ENCODE data around the gene SMG6.
A peak's percentile ranks its signal among the peaks of the same experiment; 100 is the strongest.
"Not testable (repeated sequence)": the region's sequence is repeated elsewhere in the genome, so short reads cannot be mapped to it uniquely, and the experiment has no call there.

SMG6 gene

GRCh38 chr17:2259769-2260536, 43.6 kb downstream of the SMG6 start:
- DNase-seq, result peak; percentile 37

GRCh38 chr17:2258830-2259229, 44.8 kb downstream of the SMG6 start:
- not testable (repeated sequence) for DNase-seq

GRCh38 chr17:2253768-2254406, 49.7 kb downstream of the SMG6 start:
- no peak for DNase-seq

GRCh38 chr17:2253362-2253761, 50.2 kb downstream of the SMG6 start:
- no peak for DNase-seq

DNA sequence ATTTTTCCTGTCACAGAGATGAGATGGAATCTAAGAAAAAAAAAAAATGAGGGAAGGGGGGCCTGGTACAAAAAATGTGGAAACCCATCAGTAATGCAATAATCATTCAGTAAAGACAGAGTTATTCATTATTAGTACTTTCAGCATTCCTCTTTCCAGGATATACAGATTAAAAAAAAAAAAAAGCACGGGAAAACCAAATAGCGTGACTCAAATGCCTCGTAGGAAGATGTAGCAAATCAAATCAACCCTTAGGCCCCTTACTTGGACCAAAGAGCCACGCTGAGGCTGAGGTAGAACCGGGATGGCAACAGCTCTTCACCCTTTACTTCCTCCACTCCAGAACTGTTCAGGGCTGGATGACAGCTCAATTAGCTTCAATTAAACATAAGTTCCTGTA, 52.5 kb downstream of the SMG6 start:
- DNase-seq, result no peak

DNA sequence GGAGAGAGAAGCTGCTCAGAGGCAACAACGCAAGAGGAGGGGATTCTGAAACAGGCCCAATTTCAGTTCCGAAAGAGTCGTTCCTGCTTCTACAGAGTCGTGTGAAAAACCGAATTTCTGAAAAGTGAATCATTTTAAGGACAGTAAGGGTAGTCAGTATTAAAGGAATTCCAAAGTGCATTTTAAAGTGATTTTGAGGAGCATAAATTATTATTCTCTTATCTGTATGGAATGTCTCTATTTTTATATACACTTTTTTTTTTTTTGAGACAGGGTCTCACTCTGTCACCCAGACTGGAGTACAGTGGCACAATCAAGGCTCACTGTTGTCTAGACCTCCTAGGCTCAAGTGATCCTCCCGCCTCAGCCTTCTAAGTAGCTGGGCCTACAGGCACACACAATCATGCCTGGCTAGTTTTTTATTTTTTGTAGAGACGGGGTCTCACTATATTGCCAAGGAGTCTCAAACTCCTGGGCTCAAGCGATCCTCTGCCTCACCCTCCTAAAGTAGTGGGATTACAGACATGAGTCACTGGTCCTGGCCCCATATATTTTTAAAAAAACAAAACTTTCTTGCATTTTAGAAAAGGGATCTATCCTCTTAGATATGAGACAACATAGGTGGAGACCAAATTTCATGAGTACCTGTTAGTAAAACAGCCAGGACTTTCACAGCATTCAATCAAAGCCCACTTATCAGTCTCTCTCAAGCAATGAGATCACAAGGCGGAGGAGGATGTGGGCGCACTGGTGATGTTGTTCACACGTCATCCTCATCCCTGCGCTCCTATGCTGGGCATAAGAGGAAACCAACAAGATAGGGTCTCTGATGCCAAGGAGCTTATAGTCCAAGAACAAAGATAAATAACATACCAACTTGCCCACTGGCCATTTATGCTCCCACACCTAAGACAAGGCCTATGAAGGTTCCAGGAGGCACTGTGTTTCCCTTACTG, 53.2 kb downstream of the SMG6 start:
- DNase-seq, result no peak

GRCh38 chr17:2247005-2247404, 56.6 kb downstream of the SMG6 start:
- DNase-seq, result no peak

- peak; percentile 71 for DNase-seq
Measured at GRCh38 chr17:2244545-2245525, 58.8 kb downstream of the SMG6 start.

GRCh38 chr17:2243953-2244352, 59.6 kb downstream of the SMG6 start:
- no peak for DNase-seq

DNA sequence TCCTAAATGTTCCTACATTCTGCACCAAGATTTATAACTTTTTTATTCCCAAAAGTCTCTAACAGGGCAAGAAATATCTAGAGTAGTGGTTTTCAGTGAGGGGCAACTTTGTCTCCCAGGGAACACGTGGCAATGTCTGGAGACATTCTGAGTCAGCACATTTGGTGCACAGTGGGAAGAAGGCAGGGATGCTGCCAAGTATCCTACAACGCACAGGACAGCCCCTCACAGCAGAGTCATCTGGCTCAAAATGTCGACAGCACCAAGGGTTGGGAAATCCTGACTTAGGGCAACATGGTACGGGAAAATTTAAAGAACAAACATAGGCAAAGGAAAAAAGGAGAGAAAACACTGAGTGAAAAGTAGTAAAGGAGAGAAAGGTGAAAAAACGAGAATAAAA, 61.8 kb downstream of the SMG6 start:
- DNase-seq, result no peak

DNA sequence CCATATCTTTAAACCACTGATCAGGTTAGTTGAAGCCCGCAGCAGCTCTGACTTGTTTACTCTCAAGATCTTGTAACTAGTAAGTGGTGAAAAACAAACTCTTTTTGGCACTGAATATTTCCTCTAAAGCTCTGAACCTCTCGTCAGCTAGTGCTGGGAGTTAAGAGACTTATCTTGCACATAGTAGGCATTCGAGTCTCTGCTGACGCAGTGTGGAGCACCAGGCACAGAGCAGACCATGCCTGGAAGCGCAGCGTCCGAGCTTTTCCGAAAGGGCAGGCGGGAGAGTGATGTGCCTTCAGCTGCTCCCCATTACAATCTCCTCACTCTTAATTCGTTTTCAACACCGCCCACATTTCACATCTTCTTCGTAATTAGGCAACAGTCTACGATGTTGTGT, 63.0 kb downstream of the SMG6 start:
- no peak for DNase-seq

GRCh38 chr17:2239882-2240430, 63.6 kb downstream of the SMG6 start:
- DNase-seq, result no peak

DNA sequence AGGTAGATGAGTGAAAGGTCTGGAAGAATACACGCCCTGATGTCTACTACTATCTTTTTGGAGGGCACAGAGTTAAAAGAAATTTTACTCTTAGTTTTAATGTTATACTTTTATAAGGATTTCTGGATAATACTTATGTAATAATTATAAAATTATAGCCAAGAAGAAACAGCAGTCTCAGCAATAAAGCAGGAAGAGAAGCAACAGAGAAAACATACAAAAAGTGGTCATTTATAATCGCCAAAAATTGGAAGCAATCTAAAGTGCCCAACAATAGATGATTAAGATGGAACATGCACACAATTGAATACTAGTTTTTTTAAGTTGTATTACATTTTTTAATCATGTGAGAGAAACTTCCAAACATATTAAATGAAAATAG, 64.4 kb downstream of the SMG6 start:
- DNase-seq, result no peak

DNA sequence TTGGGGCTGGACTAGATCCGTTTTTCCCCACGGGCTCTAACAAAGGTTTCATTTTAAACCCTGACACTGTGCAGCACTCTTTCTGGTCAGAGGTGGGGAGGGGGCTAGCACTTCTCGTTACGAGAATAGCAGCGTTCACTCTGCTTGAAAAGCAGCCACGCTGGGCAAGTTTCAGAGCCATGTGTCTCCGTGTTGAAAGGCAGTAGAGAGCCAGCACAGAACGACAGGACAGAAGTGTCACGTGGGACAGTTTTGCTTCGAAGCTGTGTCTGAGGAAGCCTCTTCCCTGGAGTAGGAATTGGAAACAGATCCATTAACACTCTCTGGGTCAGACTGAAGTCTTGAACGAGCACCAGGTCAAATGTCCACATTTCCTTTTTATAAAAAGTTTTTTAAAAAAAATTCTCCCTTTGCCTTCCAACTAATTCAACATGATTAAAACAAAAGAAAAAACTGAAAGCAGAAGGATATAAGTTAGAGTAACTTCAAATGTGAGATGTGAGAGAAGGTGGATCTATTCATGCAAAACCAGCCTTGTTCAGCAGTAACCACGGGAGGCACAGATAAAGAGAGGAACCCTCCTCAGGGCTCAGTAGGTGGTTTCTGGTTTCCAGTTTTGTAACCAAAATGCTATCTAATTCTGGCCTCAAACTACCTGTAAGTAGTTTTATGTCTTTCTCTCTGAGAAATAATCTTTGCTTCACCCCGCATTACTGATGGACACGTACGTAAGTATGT, 65.0 kb downstream of the SMG6 start:
- DNase-seq, result no peak

DNA sequence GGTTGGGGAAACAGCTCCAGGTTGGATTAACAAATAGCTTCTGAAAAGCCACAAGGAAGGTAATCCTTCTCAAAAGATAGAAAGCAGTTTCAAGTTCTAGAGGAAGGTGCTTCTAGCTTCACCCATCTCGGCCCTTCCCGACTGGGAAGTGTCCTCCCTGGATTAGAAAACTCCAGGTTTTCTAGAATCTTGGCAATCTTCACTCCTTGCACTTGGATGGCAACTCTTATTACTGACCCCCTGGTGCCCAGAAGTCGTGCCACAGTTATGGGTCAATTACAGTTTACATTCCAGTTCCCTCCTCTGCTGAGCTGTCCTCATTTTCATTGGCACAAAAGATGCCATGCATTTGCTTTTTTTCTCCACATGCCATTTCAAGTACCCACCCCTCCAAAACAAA, 65.6 kb downstream of the SMG6 start:
- no peak for DNase-seq

DNA sequence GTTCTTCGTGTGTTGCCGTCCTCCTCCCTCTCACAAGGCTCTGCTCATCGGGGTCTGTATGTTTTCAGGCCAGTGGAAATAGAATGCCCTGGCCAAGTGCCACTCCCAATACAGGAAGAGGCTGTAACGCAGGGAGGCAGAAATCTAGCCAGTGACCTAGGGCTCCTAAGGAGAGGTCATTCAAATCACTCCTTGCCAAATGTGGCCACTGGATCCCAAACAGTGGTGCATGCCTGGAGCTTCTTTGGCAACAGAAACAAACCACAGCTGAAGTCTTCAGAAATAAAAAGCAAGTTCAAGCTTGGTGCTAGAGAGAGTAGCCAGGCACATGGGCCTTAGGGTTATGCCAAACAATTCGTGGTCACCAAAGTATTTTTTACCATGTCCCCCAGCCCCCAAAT, 66.1 kb downstream of the SMG6 start:
- no peak for DNase-seq

- DNase-seq, result no peak
Measured at GRCh38 chr17:2235792-2236366, 67.7 kb downstream of the SMG6 start.

- no peak for DNase-seq
Measured at GRCh38 chr17:2235265-2235664, 68.3 kb downstream of the SMG6 start.

DNA sequence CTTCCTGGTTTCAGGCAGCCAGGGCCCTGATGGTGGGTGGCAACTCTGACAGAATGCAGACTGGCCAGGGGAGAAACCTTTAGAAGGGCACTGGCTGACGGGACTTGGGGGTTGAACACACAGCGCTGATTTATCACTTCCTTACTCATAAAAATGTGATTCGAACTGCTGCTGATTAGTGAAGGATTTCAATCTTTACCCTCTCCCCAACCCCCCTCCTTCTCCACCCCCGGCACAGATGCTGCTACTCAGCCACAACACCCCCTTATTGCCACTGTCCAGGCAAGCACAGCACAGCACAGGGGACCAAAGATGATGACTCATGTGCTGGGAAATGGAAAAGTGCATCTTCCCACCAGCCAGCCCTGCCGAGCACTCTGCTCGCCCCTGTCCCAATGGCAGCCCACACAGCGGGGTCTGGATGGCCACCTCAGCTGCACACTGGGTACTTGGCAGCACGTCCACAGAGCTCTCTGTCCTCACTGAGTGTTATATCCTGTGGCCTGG, 70.1 kb downstream of the SMG6 start:
- DNase-seq, result no peak

DNA sequence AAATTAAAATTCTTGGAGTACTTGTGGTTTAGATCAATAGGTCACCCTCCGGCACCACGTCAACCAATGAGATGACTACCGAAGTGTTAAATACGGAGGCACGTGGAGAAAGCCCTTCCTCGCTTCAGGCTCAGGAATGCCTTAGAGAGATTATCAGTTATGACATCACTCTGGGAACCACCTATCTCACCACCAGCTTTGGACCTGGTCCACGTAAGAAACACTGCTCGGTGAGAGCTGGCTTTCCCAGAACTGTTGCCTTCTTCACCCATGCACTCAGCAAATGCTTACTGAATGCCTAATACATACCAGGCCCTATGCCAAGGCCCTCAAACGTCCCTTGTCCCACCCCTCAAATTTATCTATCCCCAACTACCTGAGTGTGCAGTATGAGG, 71.3 kb downstream of the SMG6 start:
- DNase-seq, result no peak

DNA sequence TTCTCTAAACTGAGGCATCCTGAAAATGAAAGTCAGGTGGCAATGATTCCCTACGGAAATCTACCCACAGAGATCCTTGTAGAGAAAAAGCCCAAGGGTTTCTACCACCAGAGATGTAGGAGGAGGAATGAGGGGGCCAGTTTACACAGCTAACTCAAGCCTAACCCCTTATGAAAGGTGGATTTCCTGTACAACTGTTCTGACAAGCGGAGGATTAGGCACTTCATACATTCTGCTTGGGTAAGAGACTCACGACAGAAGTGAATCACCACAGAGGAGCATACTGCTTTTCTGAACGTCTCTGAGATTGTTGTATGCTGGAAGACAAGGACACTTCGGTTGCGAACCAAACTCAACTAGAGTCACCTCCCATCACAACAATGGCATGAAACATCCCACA, 72.7 kb downstream of the SMG6 start:
- no peak for DNase-seq

All from activated effector memory CD4-positive, alpha-beta T cell treated with Interleukin-2 at 50 U/mL for 16 hours (primary cell).